Measurements from ENCODE around the gene CRTC1.

Gene CRTC1

DNA sequence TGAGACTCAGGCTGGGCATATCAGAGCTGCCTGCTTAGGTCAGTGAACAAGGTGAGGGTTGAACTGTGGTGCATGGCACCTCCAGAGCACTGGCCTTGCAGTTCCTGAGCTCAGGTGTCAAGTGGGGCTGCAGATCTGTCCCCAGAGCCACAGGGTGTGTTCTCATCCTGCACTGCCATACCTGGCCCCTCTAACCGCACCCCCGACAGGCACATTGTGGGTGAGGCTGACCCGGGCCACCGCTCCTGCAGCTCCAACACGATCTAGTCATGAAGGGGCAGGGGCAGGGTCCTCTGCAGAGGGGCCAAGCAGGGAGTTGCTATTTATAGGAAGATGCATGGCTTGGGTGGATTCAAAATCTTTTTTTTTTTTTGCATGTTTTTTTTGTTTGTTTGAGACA lies 16.7 kb upstream of the CRTC1 start:
- H3K4me2 ChIP-seq (ENCODE audit: low read length): no peak overlapping the region
- no peak overlapping the region for H3K4me3 ChIP-seq (ENCODE audit: low read length)
- no peak overlapping the region for H3K27ac ChIP-seq (ENCODE audit: low read depth, low read length)

DNA sequence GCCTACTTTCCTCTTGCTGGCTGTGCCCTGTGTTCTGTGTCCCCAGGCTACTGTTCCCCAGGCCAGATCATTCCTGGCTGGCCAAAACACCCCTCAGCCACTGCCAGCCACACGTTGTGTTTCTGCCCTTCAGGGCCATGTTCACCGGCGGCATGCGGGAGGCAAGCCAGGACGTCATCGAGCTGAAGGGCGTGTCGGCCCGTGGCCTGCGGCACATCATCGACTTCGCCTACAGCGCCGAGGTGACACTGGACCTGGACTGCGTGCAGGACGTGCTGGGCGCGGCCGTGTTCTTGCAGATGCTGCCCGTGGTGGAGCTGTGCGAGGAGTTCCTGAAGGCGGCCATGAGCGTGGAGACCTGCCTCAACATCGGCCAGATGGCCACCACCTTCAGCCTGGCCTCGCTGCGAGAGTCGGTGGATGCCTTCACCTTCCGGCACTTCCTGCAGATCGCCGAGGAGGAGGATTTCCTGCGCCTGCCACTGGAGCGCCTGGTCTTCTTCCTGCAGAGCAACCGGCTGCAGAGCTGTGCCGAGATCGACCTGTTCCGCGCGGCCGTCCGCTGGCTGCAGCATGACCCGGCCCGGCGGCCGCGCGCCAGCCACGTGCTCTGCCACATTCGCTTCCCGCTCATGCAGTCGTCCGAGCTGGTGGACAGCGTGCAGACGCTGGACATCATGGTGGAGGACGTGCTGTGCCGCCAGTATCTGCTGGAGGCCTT lies 15.8 kb upstream of the CRTC1 start:
- Histone ChIP-seq H3K27ac (ENCODE audit: low read depth, low read length) (no peak overlapping the region), H3K27me3 (ENCODE audit: control insufficient read depth, low read length) (no peaks in the 10 kb centered on the region), H3F3A (ENCODE audit: control insufficient read depth, insufficient read depth) (no peaks in the 10 kb centered on the region), H3K4me1 (ENCODE audit: control insufficient read depth, low read length) (no peaks in the 10 kb centered on the region), H3K36me3 (ENCODE audit: control insufficient read depth, low read length) (peaks cover 8% of the 10 kb centered on the region; the same call in 1 of the 2 replicates), H3K4me3 (ENCODE audit: low read length) (no peak overlapping the region), H3K9me2 (replicated peaks; ENCODE audit: control insufficient read depth, low read length) (no peaks in the 10 kb centered on the region), H3K4me2 (ENCODE audit: low read length) (no peak overlapping the region), H3K9me3 (ENCODE audit: control insufficient read depth, insufficient read depth, low read length) (no peaks in the 10 kb centered on the region), H3K79me2 (ENCODE audit: control insufficient read depth, low read length) (no peaks in the 10 kb centered on the region), H4K20me1 (ENCODE audit: control insufficient read depth, insufficient read depth, low read depth, low read length) (no peaks in the 10 kb centered on the region)
- no peak for TF ChIP-seq EZH2phosphoT487 (IDR thresholded peaks at IDR 0.05; ENCODE audit: borderline replicate concordance, low read length)
- TF ChIP-seq, protein P1, sequence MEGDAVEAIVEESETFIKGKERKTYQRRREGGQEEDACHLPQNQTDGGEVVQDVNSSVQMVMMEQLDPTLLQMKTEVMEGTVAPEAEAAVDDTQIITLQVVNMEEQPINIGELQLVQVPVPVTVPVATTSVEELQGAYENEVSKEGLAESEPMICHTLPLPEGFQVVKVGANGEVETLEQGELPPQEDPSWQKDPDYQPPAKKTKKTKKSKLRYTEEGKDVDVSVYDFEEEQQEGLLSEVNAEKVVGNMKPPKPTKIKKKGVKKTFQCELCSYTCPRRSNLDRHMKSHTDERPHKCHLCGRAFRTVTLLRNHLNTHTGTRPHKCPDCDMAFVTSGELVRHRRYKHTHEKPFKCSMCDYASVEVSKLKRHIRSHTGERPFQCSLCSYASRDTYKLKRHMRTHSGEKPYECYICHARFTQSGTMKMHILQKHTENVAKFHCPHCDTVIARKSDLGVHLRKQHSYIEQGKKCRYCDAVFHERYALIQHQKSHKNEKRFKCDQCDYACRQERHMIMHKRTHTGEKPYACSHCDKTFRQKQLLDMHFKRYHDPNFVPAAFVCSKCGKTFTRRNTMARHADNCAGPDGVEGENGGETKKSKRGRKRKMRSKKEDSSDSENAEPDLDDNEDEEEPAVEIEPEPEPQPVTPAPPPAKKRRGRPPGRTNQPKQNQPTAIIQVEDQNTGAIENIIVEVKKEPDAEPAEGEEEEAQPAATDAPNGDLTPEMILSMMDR (IDR thresholded peaks at IDR 0.05; ENCODE audit: low read depth, low read length, poor library complexity, severe bottlenecking): no peak

More for the DNA sequence above, 16.7 kb upstream of the CRTC1 start:
- Histone ChIP-seq H3K36me3 (ENCODE audit: control insufficient read depth, low read length) (peaks cover 8% of the 10 kb centered on the region; the same call in 1 of the 2 replicates), H3K4me1 (ENCODE audit: control insufficient read depth, low read length) (no peaks in the 10 kb centered on the region), H4K20me1 (ENCODE audit: control insufficient read depth, insufficient read depth, low read depth, low read length) (no peaks in the 10 kb centered on the region), H3K27me3 (ENCODE audit: control insufficient read depth, low read length) (no peaks in the 10 kb centered on the region), H3K9me3 (ENCODE audit: control insufficient read depth, insufficient read depth, low read length) (no peaks in the 10 kb centered on the region), H3F3A (ENCODE audit: control insufficient read depth, insufficient read depth) (no peaks in the 10 kb centered on the region), H3K9me2 (replicated peaks; ENCODE audit: control insufficient read depth, low read length) (no peaks in the 10 kb centered on the region), H3K79me2 (ENCODE audit: control insufficient read depth, low read length) (no peaks in the 10 kb centered on the region)
- TF ChIP-seq, protein P1 (IDR thresholded peaks at IDR 0.05; ENCODE audit: low read depth, low read length, poor library complexity, severe bottlenecking): no peak
- TF ChIP-seq EZH2phosphoT487 (IDR thresholded peaks at IDR 0.05; ENCODE audit: borderline replicate concordance, low read length): no peak

DNA sequence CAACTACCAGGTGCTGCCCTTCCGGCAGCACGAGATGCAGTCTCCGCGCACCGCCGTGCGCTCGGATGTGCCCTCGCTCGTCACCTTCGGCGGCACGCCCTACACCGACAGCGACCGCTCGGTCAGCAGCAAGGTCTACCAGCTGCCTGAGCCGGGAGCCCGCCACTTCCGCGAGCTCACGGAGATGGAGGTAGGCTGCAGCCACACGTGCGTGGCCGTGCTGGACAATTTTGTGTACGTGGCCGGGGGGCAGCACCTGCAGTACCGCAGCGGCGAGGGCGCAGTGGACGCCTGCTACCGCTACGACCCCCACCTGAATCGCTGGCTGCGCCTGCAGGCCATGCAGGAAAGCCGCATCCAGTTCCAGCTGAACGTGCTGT lies 15.2 kb upstream of the CRTC1 start:
- Histone ChIP-seq H3K36me3 (ENCODE audit: control insufficient read depth, low read length) (peaks cover 8% of the 10 kb centered on the region; the same call in 1 of the 2 replicates), H3F3A (ENCODE audit: control insufficient read depth, insufficient read depth) (no peaks in the 10 kb centered on the region), H3K79me2 (ENCODE audit: control insufficient read depth, low read length) (no peaks in the 10 kb centered on the region), H3K27me3 (ENCODE audit: control insufficient read depth, low read length) (no peaks in the 10 kb centered on the region), H3K9me2 (replicated peaks; ENCODE audit: control insufficient read depth, low read length) (no peaks in the 10 kb centered on the region), H3K9me3 (ENCODE audit: control insufficient read depth, insufficient read depth, low read length) (no peaks in the 10 kb centered on the region), H4K20me1 (ENCODE audit: control insufficient read depth, insufficient read depth, low read depth, low read length) (no peaks in the 10 kb centered on the region), H3K4me3 (ENCODE audit: low read length) (no peak overlapping the region), H3K4me2 (ENCODE audit: low read length) (no peak overlapping the region), H3K4me1 (ENCODE audit: control insufficient read depth, low read length) (no peaks in the 10 kb centered on the region), H3K27ac (ENCODE audit: low read depth, low read length) (no peak overlapping the region)
- TF ChIP-seq, protein P1 (IDR thresholded peaks at IDR 0.05; ENCODE audit: low read depth, low read length, poor library complexity, severe bottlenecking): no peak
- no peak for TF ChIP-seq EZH2phosphoT487 (IDR thresholded peaks at IDR 0.05; ENCODE audit: borderline replicate concordance, low read length)

Data from DOHH2 (cell line).